Stomach smooth muscle (tissue), 2 donors: ENCODE results near the gene MAGEA11.
"Not testable (repeated sequence)": the region's sequence is repeated elsewhere in the genome, so short reads cannot be mapped to it uniquely, and the experiment has no call there.

Experiments used
- H3K27ac ChIP-seq: one replicate; pipeline ENCODE4 v1.7.0; 2013; ENCODE audit warnings: mild to moderate bottlenecking, low read length, inconsistent platforms
- H3K27me3 ChIP-seq, 2 donors: one replicate each; pipeline ENCODE4 v1.7.0; 2013; ENCODE audit warnings: low read length in 2 of 2; ENCODE audit not compliant: insufficient read depth in 2 of 2, control insufficient read depth in 1 of 2
- H3K36me3 ChIP-seq, 2 donors: one replicate each; pipeline ENCODE4 v1.7.0; 2013; ENCODE audit warnings: low read length in 2 of 2; ENCODE audit not compliant: control insufficient read depth in 2 of 2, insufficient read depth in 2 of 2
- H3K4me1 ChIP-seq: one replicate; pipeline ENCODE4 v1.7.0; 2013; ENCODE audit warnings: low read length; ENCODE audit not compliant: control insufficient read depth, insufficient read depth
- H3K4me3 ChIP-seq, 2 donors: one replicate each; pipeline ENCODE4 v1.7.0; 2013; ENCODE audit warnings: low read length in 2 of 2
- H3K9ac ChIP-seq, 2 donors: one replicate each; pipeline ENCODE4 v1.7.0; 2013; ENCODE audit warnings: low read length in 2 of 2, mild to moderate bottlenecking in 1 of 2
- H3K9me3 ChIP-seq, 2 donors: one replicate each; pipeline ENCODE4 v1.7.0; 2013; ENCODE audit warnings: low read length in 2 of 2; ENCODE audit not compliant: control insufficient read depth in 2 of 2
- donor health status: healthy.
- donor health status: Pancreatic carcinoma.

Gene MAGEA11, protein sequence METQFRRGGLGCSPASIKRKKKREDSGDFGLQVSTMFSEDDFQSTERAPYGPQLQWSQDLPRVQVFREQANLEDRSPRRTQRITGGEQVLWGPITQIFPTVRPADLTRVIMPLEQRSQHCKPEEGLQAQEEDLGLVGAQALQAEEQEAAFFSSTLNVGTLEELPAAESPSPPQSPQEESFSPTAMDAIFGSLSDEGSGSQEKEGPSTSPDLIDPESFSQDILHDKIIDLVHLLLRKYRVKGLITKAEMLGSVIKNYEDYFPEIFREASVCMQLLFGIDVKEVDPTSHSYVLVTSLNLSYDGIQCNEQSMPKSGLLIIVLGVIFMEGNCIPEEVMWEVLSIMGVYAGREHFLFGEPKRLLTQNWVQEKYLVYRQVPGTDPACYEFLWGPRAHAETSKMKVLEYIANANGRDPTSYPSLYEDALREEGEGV

DNA sequence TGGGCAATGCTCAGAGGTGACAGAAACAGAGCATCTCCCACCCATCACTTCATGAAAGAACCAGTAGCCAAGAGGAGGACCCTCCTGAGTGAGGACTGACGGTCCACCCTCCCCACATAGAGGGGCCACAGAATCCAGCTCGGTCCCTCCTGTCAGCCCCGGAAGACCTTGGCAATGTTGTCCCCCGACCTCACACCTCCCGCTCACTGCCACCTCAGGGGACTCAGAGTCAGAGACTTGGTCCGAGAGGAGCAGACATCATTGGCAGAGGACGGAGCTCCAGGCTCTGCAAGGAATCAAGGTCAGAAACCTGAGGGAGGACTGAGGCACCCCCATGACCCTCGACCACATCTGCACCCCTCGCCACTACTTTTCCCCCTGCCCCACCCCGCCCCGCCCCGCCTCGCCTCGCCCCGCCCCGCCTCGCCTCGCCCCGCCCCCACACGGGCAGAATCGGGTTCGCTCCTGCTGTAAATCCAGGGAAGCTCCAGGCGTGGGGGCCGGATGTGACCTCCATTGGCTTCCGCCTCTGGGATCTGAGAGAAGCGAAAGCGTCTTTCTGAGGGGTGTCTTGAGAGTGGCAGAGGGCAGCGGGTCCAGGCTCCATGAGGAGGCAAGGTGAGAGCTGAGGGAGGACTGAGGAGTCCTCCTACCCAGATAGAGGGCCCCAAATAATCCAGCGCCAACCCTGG lies at the start of gene MAGEA11:
Gene MAGEA11, plus strand, starts transcription at position 516 of the 692 bp plus-strand sequence. CDS start 1,100 bp downstream, outside the sequence.
- Histone ChIP-seq H3K27ac (no peak within 1 kb of the TSS), H3K36me3 (no peaks in the 10 kb centered on the region), H3K27me3 (peaks cover 0 to 3% of the 10 kb centered on the region in 2 donors), H3K9me3 (no peaks in the 10 kb centered on the region), H3K4me1 (no peaks in the 10 kb centered on the region), H3K4me3 (no peak within 1 kb of the TSS), H3K9ac (no peak within 1 kb of the TSS)

DNA sequence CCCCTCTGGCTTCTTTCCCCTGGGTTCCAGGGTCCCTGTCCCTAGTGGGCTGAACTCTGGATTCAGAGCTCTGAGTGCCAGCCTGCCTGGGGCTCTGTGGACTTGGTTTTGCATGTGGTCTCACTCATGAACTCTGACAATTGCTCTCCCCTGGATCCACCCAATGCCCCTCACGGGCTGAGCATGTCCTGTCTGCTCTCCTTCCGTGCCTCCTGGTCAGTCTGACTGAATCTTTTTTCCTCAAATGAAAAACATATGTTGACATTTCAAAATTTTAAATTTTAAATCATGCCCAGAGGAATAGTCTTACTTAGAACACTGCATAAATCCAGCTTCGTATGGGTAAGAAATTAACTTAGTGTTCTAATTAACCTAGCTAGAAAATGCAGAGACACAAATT lies 36.8 kb upstream of the MAGEA11 start:
- not testable (repeated sequence) for H3K4me1 ChIP-seq, H3K4me3 ChIP-seq, H3K36me3 ChIP-seq, H3K27ac ChIP-seq, H3K27me3 ChIP-seq, H3K9me3 ChIP-seq, H3K9ac ChIP-seq

DNA sequence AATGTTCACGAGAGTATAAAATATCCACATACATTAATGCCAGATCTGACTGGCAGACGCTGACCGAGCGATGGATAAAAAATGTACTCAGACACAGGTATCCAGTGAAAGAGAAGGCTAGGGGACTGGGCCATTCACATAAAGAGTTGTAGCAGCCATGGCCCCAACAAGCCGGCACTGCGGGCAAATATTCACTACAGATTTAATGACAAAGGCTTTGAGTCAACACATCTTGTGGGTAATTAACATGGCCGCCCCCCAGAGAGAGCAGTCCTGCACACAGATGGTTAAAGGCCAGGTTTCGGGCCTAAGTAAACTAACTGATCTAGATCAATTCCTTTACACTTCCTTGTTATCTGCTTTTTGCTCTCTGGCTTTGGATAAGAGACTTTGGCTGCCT lies 36.3 kb upstream of the MAGEA11 start:
- H3K9me3 ChIP-seq, H3K9ac ChIP-seq, H3K27me3 ChIP-seq, H3K27ac ChIP-seq, H3K36me3 ChIP-seq, H3K4me3 ChIP-seq, H3K4me1 ChIP-seq: not testable (repeated sequence)

DNA sequence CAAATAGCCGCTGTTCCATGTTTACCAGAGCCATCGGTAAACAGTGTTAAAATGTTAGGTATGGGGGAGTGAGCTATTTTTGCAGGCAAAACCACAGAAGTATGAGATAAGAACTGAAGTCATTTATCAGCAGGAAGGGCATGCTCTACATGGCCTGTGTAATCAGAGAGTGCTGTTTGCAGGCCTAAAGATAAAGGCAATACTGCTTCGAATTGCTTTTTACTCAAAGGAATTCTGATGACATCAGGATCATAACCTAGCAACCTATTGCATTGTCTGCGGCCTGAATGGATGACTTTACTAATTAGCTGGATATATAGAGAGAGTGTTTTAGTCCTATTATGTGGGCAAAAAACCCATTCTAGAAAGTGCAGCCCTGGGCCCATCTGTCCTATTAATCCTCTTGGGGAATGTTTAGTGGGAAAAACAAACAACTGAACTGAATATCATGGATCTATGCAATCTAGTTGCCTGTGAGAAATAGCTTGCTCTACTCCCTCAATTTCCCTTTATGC lies 32.6 kb upstream of the MAGEA11 start:
- not testable (repeated sequence) for H3K4me1 ChIP-seq, H3K9me3 ChIP-seq, H3K9ac ChIP-seq, H3K27me3 ChIP-seq, H3K36me3 ChIP-seq, H3K4me3 ChIP-seq, H3K27ac ChIP-seq

DNA sequence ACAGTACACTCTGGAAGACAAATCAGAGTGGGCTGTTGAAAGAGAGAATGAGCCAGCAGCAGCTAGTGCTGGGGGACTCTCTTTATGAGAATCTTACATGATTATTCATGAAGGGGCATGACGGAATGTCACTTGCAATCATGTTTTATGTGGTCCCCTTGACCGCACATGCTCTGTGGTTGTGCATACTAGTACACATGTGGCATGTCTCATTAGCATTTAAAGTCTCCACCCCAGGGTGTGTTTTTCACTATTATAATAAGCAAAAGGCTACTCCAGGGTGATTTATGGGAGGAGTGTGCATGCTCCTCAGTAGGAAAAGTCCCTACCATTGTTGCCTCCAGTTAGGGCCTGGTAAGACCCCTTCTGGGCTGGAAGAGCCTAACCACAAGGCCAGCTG lies 30.7 kb upstream of the MAGEA11 start:
- Histone ChIP-seq H3K9ac (no peak overlapping the region), H3K27ac (no peak overlapping the region), H3K27me3 (no peaks in the 10 kb centered on the region), H3K36me3 (no peaks in the 10 kb centered on the region), H3K4me1 (no peaks in the 10 kb centered on the region), H3K4me3 (no peak overlapping the region), H3K9me3 (no peaks in the 10 kb centered on the region)

DNA sequence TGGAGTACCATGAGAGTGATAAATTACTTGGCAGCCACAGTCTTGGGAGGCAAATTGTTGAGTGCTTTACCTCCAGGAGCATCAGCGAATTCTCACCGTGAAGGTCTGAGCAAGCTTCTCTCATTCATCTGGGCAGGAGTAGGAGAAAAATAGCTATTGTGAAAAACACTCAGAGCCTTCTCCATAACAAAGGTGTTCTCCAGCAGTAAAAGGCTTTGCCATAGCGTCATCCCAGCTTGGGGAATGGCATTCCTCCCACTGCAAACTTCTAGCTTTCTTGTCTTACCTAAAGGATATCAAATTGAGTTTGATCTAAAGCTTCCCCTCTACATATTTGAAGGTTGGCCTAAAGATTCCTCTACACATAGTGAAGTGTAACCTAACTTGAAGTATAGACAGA lies 29.8 kb upstream of the MAGEA11 start:
- no peaks in the 10 kb centered on the region for H3K27me3 ChIP-seq
- H3K9ac ChIP-seq, result no peak overlapping the region
- H3K4me3 ChIP-seq, result no peak overlapping the region
- H3K36me3 ChIP-seq, result no peaks in the 10 kb centered on the region
- no peaks in the 10 kb centered on the region for H3K9me3 ChIP-seq
- no peak overlapping the region for H3K27ac ChIP-seq
- H3K4me1 ChIP-seq, result no peaks in the 10 kb centered on the region

DNA sequence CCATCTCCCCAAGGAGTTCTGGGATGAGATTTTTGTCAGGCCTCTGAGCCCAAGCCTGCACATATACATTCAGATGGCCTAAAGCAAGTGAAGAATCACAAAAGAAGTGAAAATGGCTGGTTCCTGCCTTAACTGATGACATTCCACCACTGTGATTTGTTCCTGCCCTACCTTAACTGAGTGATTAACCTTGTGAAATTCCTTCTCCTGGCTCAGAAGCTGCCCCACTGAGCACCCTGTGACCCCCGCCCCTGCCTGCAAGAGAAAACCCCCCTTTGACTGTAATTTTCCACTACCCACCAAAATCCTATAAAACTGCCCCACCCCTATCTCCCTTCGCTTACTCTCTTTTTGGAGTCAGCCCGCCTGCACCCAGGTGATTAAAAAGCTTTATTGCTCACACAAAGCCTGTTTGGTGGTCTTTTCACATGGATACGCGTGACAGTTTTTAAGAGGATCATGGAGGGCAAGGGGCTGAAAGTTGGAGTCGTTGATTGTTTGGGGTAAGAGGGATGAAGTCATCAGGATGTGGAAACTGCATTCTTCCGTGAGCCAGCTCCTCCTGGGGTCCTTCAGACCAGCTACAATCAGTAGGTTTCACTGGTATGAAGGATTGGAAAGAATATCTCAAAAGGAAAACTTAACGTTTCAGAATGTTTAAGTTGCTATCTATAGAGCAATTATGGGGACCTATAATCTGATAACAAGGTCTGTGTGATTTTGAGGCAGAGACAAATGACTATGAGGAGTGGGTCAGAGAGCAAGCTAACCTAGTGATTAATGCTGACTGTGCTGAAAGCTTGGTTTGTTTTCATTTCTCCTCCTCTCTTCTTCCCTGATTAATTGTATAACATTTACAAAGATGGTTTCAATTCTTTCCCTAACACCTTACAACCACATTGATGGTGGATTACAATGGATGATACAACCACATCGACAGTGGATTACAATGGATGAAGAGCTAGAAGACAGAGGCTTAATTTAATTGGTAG lies 28.6 kb upstream of the MAGEA11 start:
- Histone ChIP-seq H3K9ac (no peak overlapping the region), H3K27me3 (no peaks in the 10 kb centered on the region), H3K27ac (no peak overlapping the region), H3K9me3 (no peaks in the 10 kb centered on the region), H3K4me1 (no peaks in the 10 kb centered on the region), H3K4me3 (no peak overlapping the region), H3K36me3 (no peaks in the 10 kb centered on the region)

DNA sequence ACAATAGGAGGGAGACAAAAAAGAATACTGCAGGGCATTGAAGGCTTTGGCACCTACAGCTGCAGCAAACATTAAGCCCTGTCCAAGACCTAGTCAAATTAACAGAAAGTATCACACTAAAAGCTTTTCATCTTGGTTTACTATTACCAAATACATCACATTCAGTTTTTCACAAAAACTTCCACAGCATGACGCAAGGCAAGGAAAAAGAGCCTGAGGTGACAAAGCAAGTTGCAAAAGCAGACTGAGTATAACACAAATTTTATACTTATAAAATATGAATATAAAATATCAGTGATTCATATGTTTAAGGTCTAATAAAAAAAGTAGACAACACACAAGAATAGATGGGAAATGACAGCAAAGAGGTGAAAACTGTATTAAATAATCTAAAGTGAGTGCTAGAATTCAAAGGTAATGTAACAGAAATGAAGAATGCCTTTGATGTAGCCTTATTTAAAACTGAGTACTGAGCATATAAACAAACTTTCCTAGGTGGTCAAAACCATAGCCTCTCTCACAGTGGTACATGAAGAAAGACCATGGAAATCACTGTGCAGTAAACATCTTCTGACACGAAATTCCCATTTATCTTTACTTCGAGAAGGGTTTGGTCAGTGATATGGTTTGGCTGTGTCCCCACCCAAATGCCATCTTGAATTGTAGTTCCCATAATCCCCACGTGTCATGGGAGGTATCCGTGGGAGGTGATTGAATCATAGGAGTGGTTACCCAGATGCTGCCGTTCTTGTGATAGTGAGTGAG lies 27.7 kb upstream of the MAGEA11 start:
- no peaks in the 10 kb centered on the region for H3K36me3 ChIP-seq
- H3K27ac ChIP-seq, result no peak overlapping the region
- no peaks in the 10 kb centered on the region for H3K27me3 ChIP-seq
- H3K4me3 ChIP-seq, result no peak overlapping the region
- no peaks in the 10 kb centered on the region for H3K9me3 ChIP-seq
- no peaks in the 10 kb centered on the region for H3K4me1 ChIP-seq
- no peak overlapping the region for H3K9ac ChIP-seq

DNA sequence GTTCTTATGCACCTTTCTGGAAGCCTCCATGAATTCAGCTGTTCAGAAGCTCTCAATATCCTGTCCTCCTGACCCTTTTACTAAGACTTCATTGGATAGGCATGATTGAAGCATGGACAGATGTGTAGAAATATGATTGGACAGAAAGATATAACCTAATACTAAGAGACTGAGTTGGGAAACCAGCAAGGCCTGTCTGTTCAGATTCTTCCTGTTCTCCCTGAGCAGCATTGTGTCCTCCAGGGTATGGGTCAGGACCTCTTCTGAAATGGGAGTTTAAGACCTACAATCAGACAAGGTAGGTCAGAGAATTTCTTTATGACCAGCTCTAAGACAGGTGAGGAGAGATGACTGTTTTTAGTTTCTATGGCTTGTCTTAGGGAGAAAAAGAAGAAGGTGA lies 23.9 kb upstream of the MAGEA11 start:
- no peaks in the 10 kb centered on the region for H3K27me3 ChIP-seq
- H3K36me3 ChIP-seq, result no peaks in the 10 kb centered on the region
- no peak overlapping the region for H3K9ac ChIP-seq
- no peaks in the 10 kb centered on the region for H3K4me1 ChIP-seq
- no peaks in the 10 kb centered on the region for H3K9me3 ChIP-seq
- H3K27ac ChIP-seq, result no peak overlapping the region
- no peak overlapping the region for H3K4me3 ChIP-seq

DNA sequence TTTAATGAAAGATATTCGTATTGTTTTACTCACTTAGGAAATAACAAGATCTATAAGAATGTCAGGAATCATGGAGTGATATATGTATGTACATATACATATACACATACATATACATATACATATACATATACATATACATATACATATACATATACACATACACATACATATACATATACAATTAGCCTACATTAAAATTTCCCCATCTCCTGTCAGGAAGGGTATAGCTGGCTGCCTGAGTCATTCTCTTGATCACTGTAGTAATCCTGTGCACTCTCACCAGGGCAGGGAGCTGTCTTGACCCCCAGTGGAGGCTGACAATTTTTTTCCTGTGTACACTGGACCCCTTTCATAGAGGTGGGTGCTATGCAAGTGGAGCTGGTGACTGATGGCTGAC lies 23.3 kb upstream of the MAGEA11 start:
- H3K27me3 ChIP-seq, result no peaks in the 10 kb centered on the region
- no peak overlapping the region for H3K9ac ChIP-seq
- H3K27ac ChIP-seq, result no peak overlapping the region
- no peak overlapping the region for H3K4me3 ChIP-seq
- H3K36me3 ChIP-seq, result no peaks in the 10 kb centered on the region
- no peaks in the 10 kb centered on the region for H3K9me3 ChIP-seq
- no peaks in the 10 kb centered on the region for H3K4me1 ChIP-seq
